C4-2B (cell line): ENCODE data around the gene LRRIQ4.

Experiments
- ZFX ChIP-seq: fragments of 450-650 bp; IDR thresholded peaks from 2 replicates; pipeline ENCODE4 v1.6.1; 2017
- TF ChIP-seq, protein P1 (sequence below): fragments of 450-650 bp; conservative IDR thresholded peaks from 2 replicates; pipeline ENCODE4 v1.5.1; 2017; ENCODE audit warnings: mild to moderate bottlenecking

- TF ChIP-seq, protein P1, sequence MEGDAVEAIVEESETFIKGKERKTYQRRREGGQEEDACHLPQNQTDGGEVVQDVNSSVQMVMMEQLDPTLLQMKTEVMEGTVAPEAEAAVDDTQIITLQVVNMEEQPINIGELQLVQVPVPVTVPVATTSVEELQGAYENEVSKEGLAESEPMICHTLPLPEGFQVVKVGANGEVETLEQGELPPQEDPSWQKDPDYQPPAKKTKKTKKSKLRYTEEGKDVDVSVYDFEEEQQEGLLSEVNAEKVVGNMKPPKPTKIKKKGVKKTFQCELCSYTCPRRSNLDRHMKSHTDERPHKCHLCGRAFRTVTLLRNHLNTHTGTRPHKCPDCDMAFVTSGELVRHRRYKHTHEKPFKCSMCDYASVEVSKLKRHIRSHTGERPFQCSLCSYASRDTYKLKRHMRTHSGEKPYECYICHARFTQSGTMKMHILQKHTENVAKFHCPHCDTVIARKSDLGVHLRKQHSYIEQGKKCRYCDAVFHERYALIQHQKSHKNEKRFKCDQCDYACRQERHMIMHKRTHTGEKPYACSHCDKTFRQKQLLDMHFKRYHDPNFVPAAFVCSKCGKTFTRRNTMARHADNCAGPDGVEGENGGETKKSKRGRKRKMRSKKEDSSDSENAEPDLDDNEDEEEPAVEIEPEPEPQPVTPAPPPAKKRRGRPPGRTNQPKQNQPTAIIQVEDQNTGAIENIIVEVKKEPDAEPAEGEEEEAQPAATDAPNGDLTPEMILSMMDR: no peak
- TF ChIP-seq ZFX: no peak
These were observed 66.4 kb downstream of the LRRIQ4 start for GRCh38 chr3:169879013-169879557.
